HepG2 (cell line): ENCODE measurements around the gene MZT2A. TPM values are rescaled to one million over a fixed set of nuclear protein-coding genes. Genes with fewer than 3 reads are reported as not detected.

Source experiments
- ATF5 ChIP-seq: sonication (generic); formaldehyde crosslinking; IDR thresholded peaks from 2 replicates; pipeline ENCODE4 v1.4.0; 2020; ENCODE audit warnings: mild to moderate bottlenecking, low read depth, missing genetic modification reagents
- EED ChIP-seq: sonication (generic); formaldehyde crosslinking; IDR thresholded peaks from 2 replicates; pipeline ENCODE4 v1.5.0; 2020; ENCODE audit warnings: mild to moderate bottlenecking, missing genetic modification reagents
- ETS1 ChIP-seq: sonication (generic); formaldehyde crosslinking; IDR thresholded peaks from 2 replicates; pipeline ENCODE4 v1.4.0; 2020; ENCODE audit warnings: missing genetic modification reagents
- FOXA1 ChIP-seq, 2 experiments: fragments of 450-650 bp in 1 of 2; sonication (generic) in 1 of 2; formaldehyde crosslinking in 1 of 2; IDR thresholded peaks; 2 replicates each; pipeline versions ENCODE4 v1.4.0 to v1.6.1; 2016 to 2020; ENCODE audit warnings: missing genetic modification reagents in 1 of 2
- FOXP1 ChIP-seq, 2 experiments: fragments of 450-650 bp in 1 of 2; IDR thresholded peaks; 2 replicates each; pipeline ENCODE4 v1.6.1; 2017 to 2018; ENCODE audit warnings: antibody characterized with exemption in 1 of 2
- HMG20A ChIP-seq: IDR thresholded peaks from 2 replicates; pipeline ENCODE4 v1.6.1; 2016; ENCODE audit warnings: borderline replicate concordance
- KDM1A ChIP-seq: IDR thresholded peaks from 2 replicates; pipeline ENCODE4 v1.6.1; 2016; ENCODE audit warnings: missing compliant biosample characterization
- KDM2A ChIP-seq: sonication (generic); formaldehyde crosslinking; IDR thresholded peaks from 2 replicates; pipeline ENCODE4 v1.4.0; 2020; ENCODE audit warnings: low read depth, missing genetic modification reagents, borderline replicate concordance
- MIER2 ChIP-seq: IDR thresholded peaks from 2 replicates; pipeline ENCODE4 v1.6.1; 2016; ENCODE audit warnings: missing biosample characterization, missing genetic modification reagents
- RCOR2 ChIP-seq: IDR thresholded peaks from 2 replicates; pipeline ENCODE4 v1.6.1; 2016; ENCODE audit warnings: missing biosample characterization, missing genetic modification reagents
- SRY ChIP-seq: sonication (generic); formaldehyde crosslinking; IDR thresholded peaks from 2 replicates; pipeline ENCODE4 v1.8.0; 2022; ENCODE audit warnings: mild to moderate bottlenecking, missing genetic modification reagents
- ZBTB14 ChIP-seq: sonication (generic); formaldehyde crosslinking; IDR thresholded peaks from 2 replicates; pipeline ENCODE4 v1.4.0; 2020; ENCODE audit warnings: missing genetic modification reagents
- ZBTB7B ChIP-seq: sonication (generic); formaldehyde crosslinking; IDR thresholded peaks from 2 replicates; pipeline ENCODE4 v1.4.0; 2020; ENCODE audit warnings: missing genetic modification reagents
- ZNF230 ChIP-seq: sonication (generic); formaldehyde crosslinking; IDR thresholded peaks from 2 replicates; pipeline ENCODE4 v1.4.0; 2020; ENCODE audit warnings: mild to moderate bottlenecking, missing genetic modification reagents
- ZNF3 ChIP-seq: IDR thresholded peaks from 2 replicates; pipeline ENCODE4 v1.7.0; 2017; ENCODE audit warnings: inconsistent platforms
- ZNF34 ChIP-seq: sonication (generic); formaldehyde crosslinking; IDR thresholded peaks from 2 replicates; pipeline ENCODE4 v1.4.0; 2020; ENCODE audit warnings: mild to moderate bottlenecking, missing genetic modification reagents, borderline replicate concordance
- ZNF513 ChIP-seq: sonication (generic); formaldehyde crosslinking; conservative IDR thresholded peaks from 2 replicates; pipeline ENCODE4 v1.5.0; 2020; ENCODE audit warnings: missing genetic modification reagents
- ZNF768 ChIP-seq: sonication (generic); formaldehyde crosslinking; IDR thresholded peaks from 2 replicates; pipeline ENCODE4 v1.4.0; 2020; ENCODE audit warnings: missing genetic modification reagents
- ZSCAN20 ChIP-seq: sonication (generic); formaldehyde crosslinking; IDR thresholded peaks from 2 replicates; pipeline ENCODE4 v1.4.0; 2020; ENCODE audit warnings: missing genetic modification reagents, mild to moderate bottlenecking, borderline replicate concordance
- ZSCAN31 ChIP-seq: sonication (generic); formaldehyde crosslinking; IDR thresholded peaks from 2 replicates; pipeline ENCODE4 v1.5.0; 2020; ENCODE audit warnings: low read depth, mild to moderate bottlenecking, missing genetic modification reagents
- polyA plus RNA-seq, 8 experiments: library from polyadenylated mRNA; depleted of rRNA in 3 of 8; stranded (reverse) in 7 of 8; unstranded in 1 of 8; fragments of >200 nt; fragmentation: Illumina TruSeq in 4 of 8; extraction: Trizol in 4 of 8; gene quantifications; 2 replicates each; pipeline versions ENCODE4 v1.2.1 to v1.2.3, GENCODE V29; 2011 to 2016; ENCODE audit warnings: low read depth in 4 of 8, missing spikeins in 1 of 8, mixed read lengths in 1 of 8; ENCODE audit not compliant: insufficient read depth in 1 of 8
- total RNA-seq, 5 experiments: library from RNA; depleted of rRNA; stranded (reverse); fragments of >200 nt; fragmentation: Illumina TruSeq; extraction: Trizol; gene quantifications; 2 replicates each; pipeline ENCODE4 v1.2.3, GENCODE V29; 2016; ENCODE audit warnings: low read depth in 1 of 5
- TF ChIP-seq, protein P1 (sequence below): sonication (generic); formaldehyde crosslinking; IDR thresholded peaks from 2 replicates; pipeline ENCODE4 v1.4.0; 2020; ENCODE audit warnings: mild to moderate bottlenecking, missing genetic modification reagents
- TF ChIP-seq, protein P2 (sequence below): sonication (generic); formaldehyde crosslinking; IDR thresholded peaks from 2 replicates; pipeline ENCODE4 v1.9.0; 2022; ENCODE audit warnings: missing genetic modification reagents, mild to moderate bottlenecking, borderline replicate concordance

MZT2A gene
- total and polyA plus RNA-seq, 2 of the 13 experiments (the other 11 are each of a cell fraction or from before 2014, with no cell fraction given) = 221 to 349 TPM

GRCh38 chr2:131492418-131493198 lies 411 bp upstream of the MZT2A start (continued):
- TF ChIP-seq FOXA1 (IDR thresholded peaks at IDR 0.05) (no peak), FOXA1 (CRISPR knock-in tag; IDR thresholded peaks at IDR 0.05) (peak; percentile 56), ZBTB14 (no peak; the same call in 1 of the 2 replicates), KDM2A (CRISPR knock-in tag) (peak; percentile 81), ZNF34 (no peak), EED (CRISPR knock-in tag) (0 out of 2 replicates have a peak, but pooled peaks have one; percentile 38), RCOR2 (CRISPR knock-in tag) (no peak), ATF5 (no peak; the same call in 1 of the 2 replicates), ZNF230 (peak; percentile 44; the same call in 1 of the 2 replicates), ZSCAN20 (CRISPR knock-in tag) (peak; percentile 88; the same call in 1 of the 2 replicates), ZNF3 (CRISPR knock-in tag) (peak; percentile 22; the same call in 1 of the 2 replicates), SRY (peak; percentile 38), MIER2 (CRISPR knock-in tag) (peak; percentile 59; the same call in 1 of the 2 replicates), ZNF768 (peak; percentile 40; the same call in 1 of the 2 replicates), KDM1A (peak; percentile 60; the same call in 1 of the 2 replicates), ZNF513 (no peak), ZSCAN31 (CRISPR knock-in tag) (peak; percentile 53), ZBTB7B (no peak; the same call in 1 of the 2 replicates), HMG20A (CRISPR knock-in tag) (no peak), FOXP1 (IDR thresholded peaks at IDR 0.05) (no peak), FOXP1 (CRISPR knock-in tag; IDR thresholded peaks at IDR 0.05) (peak; percentile 59; the same call in 1 of the 2 replicates), ETS1 (CRISPR knock-in tag) (0 out of 2 replicates have a peak, but pooled peaks have one; percentile 36)
- TF ChIP-seq, protein P1, sequence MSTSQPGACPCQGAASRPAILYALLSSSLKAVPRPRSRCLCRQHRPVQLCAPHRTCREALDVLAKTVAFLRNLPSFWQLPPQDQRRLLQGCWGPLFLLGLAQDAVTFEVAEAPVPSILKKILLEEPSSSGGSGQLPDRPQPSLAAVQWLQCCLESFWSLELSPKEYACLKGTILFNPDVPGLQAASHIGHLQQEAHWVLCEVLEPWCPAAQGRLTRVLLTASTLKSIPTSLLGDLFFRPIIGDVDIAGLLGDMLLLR (CRISPR knock-in tag) = peak; percentile 76
- TF ChIP-seq, protein P2, sequence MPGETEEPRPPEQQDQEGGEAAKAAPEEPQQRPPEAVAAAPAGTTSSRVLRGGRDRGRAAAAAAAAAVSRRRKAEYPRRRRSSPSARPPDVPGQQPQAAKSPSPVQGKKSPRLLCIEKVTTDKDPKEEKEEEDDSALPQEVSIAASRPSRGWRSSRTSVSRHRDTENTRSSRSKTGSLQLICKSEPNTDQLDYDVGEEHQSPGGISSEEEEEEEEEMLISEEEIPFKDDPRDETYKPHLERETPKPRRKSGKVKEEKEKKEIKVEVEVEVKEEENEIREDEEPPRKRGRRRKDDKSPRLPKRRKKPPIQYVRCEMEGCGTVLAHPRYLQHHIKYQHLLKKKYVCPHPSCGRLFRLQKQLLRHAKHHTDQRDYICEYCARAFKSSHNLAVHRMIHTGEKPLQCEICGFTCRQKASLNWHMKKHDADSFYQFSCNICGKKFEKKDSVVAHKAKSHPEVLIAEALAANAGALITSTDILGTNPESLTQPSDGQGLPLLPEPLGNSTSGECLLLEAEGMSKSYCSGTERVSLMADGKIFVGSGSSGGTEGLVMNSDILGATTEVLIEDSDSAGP (CRISPR knock-in tag) = peak; percentile 82; the same call in 1 of the 2 replicates
